Measurements from ENCODE around the gene PAQR9. TPM values are rescaled to one million over a fixed set of nuclear protein-coding genes. Genes with fewer than 3 reads are reported as not detected.

The PAQR9 gene
- total and polyA plus RNA-seq, 9 of the 15 experiments (the other 6 are each of a cell fraction or from before 2014, with no cell fraction given): 0.04 to 0.58 (median 0.22) TPM

- TF ChIP-seq MXI1 (IDR thresholded peaks at IDR 0.05; ENCODE audit: low read depth, low read length) (peak; percentile 69), THRA (IDR thresholded peaks at IDR 0.05) (no peak), ZNF717 (CRISPR knock-in tag; IDR thresholded peaks at IDR 0.05) (no peak), ZNF785 (CRISPR knock-in tag; IDR thresholded peaks at IDR 0.05) (no peak), MYNN (IDR thresholded peaks at IDR 0.05) (no peak), MYNN (CRISPR knock-in tag; IDR thresholded peaks at IDR 0.05) (no peak), HDAC8 (tag; IDR thresholded peaks at IDR 0.05) (no peak), RBM22 (IDR thresholded peaks at IDR 0.05; ENCODE audit: low read depth, low read length, poor library complexity, severe bottlenecking) (no peak), ATF7 (IDR thresholded peaks at IDR 0.05) (peak; percentile 79), DACH1 (IDR thresholded peaks at IDR 0.05; ENCODE audit: partially characterized antibody) (peak; percentile 66), CBX2 (IDR thresholded peaks at IDR 0.05; ENCODE audit: insufficient read depth, low read length, poor library complexity, severe bottlenecking) (no peak), ZNF324 (CRISPR knock-in tag; IDR thresholded peaks at IDR 0.05) (no peak), SLC30A9 (CRISPR knock-in tag; IDR thresholded peaks at IDR 0.05) (no peak), DMBX1 (CRISPR knock-in tag; IDR thresholded peaks at IDR 0.05; ENCODE audit: borderline replicate concordance) (no peak), LCOR (CRISPR knock-in tag; IDR thresholded peaks at IDR 0.05) (peak; percentile 82), CEBPG (CRISPR knock-in tag; IDR thresholded peaks at IDR 0.05) (no peak), CEBPG (tag; conservative IDR thresholded peaks at IDR 0.05 in 1 of 2, IDR thresholded peaks at IDR 0.05 in 1 of 2) (no peak), ESRRA (IDR thresholded peaks at IDR 0.05; ENCODE audit: borderline replicate concordance, low read depth) (peak; percentile 78), EWSR1 (IDR thresholded peaks at IDR 0.05; ENCODE audit: borderline replicate concordance, low read depth, partially characterized antibody) (no peak), NELFE (IDR thresholded peaks at IDR 0.05; ENCODE audit: insufficient read depth, insufficient read length) (no peak), POLR2B (IDR thresholded peaks at IDR 0.05; ENCODE audit: low read depth, partially characterized antibody) (peak; percentile 62), HOXB6 (CRISPR knock-in tag; IDR thresholded peaks at IDR 0.05; ENCODE audit: borderline replicate concordance) (no peak), PHF20 (IDR thresholded peaks at IDR 0.05; ENCODE audit: partially characterized antibody) (peak; percentile 66)
- TF ChIP-seq, protein P1, sequence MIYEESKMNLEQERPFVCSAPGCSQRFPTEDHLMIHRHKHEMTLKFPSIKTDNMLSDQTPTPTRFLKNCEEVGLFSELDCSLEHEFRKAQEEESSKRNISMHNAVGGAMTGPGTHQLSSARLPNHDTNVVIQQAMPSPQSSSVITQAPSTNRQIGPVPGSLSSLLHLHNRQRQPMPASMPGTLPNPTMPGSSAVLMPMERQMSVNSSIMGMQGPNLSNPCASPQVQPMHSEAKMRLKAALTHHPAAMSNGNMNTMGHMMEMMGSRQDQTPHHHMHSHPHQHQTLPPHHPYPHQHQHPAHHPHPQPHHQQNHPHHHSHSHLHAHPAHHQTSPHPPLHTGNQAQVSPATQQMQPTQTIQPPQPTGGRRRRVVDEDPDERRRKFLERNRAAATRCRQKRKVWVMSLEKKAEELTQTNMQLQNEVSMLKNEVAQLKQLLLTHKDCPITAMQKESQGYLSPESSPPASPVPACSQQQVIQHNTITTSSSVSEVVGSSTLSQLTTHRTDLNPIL (CRISPR knock-in tag; IDR thresholded peaks at IDR 0.05): no peak
- TF ChIP-seq, protein P2, sequence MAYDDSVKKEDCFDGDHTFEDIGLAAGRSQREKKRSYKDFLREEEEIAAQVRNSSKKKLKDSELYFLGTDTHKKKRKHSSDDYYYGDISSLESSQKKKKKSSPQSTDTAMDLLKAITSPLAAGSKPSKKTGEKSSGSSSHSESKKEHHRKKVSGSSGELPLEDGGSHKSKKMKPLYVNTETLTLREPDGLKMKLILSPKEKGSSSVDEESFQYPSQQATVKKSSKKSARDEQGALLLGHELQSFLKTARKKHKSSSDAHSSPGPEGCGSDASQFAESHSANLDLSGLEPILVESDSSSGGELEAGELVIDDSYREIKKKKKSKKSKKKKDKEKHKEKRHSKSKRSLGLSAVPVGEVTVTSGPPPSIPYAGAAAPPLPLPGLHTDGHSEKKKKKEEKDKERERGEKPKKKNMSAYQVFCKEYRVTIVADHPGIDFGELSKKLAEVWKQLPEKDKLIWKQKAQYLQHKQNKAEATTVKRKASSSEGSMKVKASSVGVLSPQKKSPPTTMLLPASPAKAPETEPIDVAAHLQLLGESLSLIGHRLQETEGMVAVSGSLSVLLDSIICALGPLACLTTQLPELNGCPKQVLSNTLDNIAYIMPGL (CRISPR knock-in tag; IDR thresholded peaks at IDR 0.05): peak; percentile 56
These were observed 38.1 kb upstream of the PAQR9 start, which contains the start of gene U2SURP (continued) for GRCh38 chr3:143001369-143002082.

Measured in K562 (cell line).